DMS153 treated with DMSO at 0.1 percent for 48 hours (cell line): ENCODE results near the gene EFHD1.
"Not testable (repeated sequence)": the region's sequence is repeated elsewhere in the genome, so short reads cannot be mapped to it uniquely, and the experiment has no call there.

ENCODE experiments used
- DNase-seq: peaks from one replicate; lab custom pipeline; 2025; ENCODE audit not compliant: unreplicated experiment; lab: John Stamatoyannopoulos, UW

The EFHD1 gene

GRCh38 chr2:232615339-232615738, 18.1 kb upstream of the EFHD1 start:
- no peak for DNase-seq

GRCh38 chr2:232621186-232621585, 12.2 kb upstream of the EFHD1 start:
- no peak for DNase-seq

GRCh38 chr2:232622563-232622962, 10.8 kb upstream of the EFHD1 start:
- no peak for DNase-seq

- no peak for DNase-seq
Measured at GRCh38 chr2:232623768-232624765, 9.3 kb upstream of the EFHD1 start.

- DNase-seq = no peak
Measured at GRCh38 chr2:232626584-232626983, 6.8 kb upstream of the EFHD1 start.

- no peak for DNase-seq
Measured at GRCh38 chr2:232628466-232629128, 4.8 kb upstream of the EFHD1 start.

GRCh38 chr2:232629129-232629475, 4.3 kb upstream of the EFHD1 start:
- no peak for DNase-seq

- no peak for DNase-seq
Measured at GRCh38 chr2:232632229-232632903, 1.0 kb upstream of the EFHD1 start.

GRCh38 chr2:232632904-232633412, 446 bp upstream of the EFHD1 start:
- no peak for DNase-seq

GRCh38 chr2:232634206-232635150, 1.1 kb downstream of the EFHD1 start:
- DNase-seq = no peak

GRCh38 chr2:232635376-232635775, 2.0 kb downstream of the EFHD1 start:
- DNase-seq = not testable (repeated sequence)

- no peak for DNase-seq
Measured at GRCh38 chr2:232635820-232636219, 2.4 kb downstream of the EFHD1 start.

GRCh38 chr2:232636788-232637420, 3.5 kb downstream of the EFHD1 start:
- DNase-seq = no peak

GRCh38 chr2:232637866-232638583, 4.6 kb downstream of the EFHD1 start:
- DNase-seq = no peak

GRCh38 chr2:232641153-232641848, 7.9 kb downstream of the EFHD1 start:
- no peak for DNase-seq

- no peak for DNase-seq
Measured at GRCh38 chr2:232643147-232643425, 9.7 kb downstream of the EFHD1 start.

GRCh38 chr2:232643813-232644347, 10.5 kb downstream of the EFHD1 start:
- DNase-seq = no peak

GRCh38 chr2:232645061-232645460, 11.7 kb downstream of the EFHD1 start:
- DNase-seq = no peak

GRCh38 chr2:232646726-232647125, 13.3 kb downstream of the EFHD1 start:
- no peak for DNase-seq
